K562 treated with DMSO at 1 percent for 12 hours (cell line): ENCODE results near the gene CYP8B1. TPM values are rescaled to one million over a fixed set of nuclear protein-coding genes. Genes with fewer than 3 reads are reported as not detected.

ENCODE experiments used
- total RNA-seq: library from RNA; unstranded; fragments of 300-600 nt; gene quantifications from 2 replicates; pipeline ENCODE4 v1.2.3, GENCODE V29; 2022; ENCODE audit not compliant: insufficient read depth

CYP8B1 gene
- not detected in 2 replicates for total RNA-seq

GRCh38 chr3:42875325-42876151, at the start of gene CYP8B1:
TSS of gene CYP8B1 (minus strand) at chr3:42875879. CDS start at chr3:42875816, 63 bp downstream.

GRCh38 chr3:42906070-42906847, 30.6 kb upstream of the CYP8B1 start, which contains the start of gene ZNF662:
TSS of gene ZNF662 (plus strand) at chr3:42906142. CDS start at chr3:42908115, 1,973 bp downstream.

Other genes starting within 250 kb of the CYP8B1 start
- 1.2 and 1.6 TPM in 2 replicates for gene ZBTB47, start 222.2 kb downstream of the CYP8B1 start, total RNA-seq
- gene KLHL40, start 190.3 kb downstream of the CYP8B1 start, total RNA-seq, result not detected in 2 replicates
- not detected in 2 replicates for gene HHATL, start 173.1 kb downstream of the CYP8B1 start, total RNA-seq
- gene CCDC13, start 102.6 kb downstream of the CYP8B1 start, total RNA-seq, result not detected in 2 replicates
- 108 and 158 TPM in 2 replicates for gene HIGD1A, start 71.4 kb downstream of the CYP8B1 start, total RNA-seq
- gene ACKR2, start 66.4 kb downstream of the CYP8B1 start, total RNA-seq, result 0.48 TPM in 1 of 2 replicates, not detected in the other
- gene ZNF662, start 30.3 kb upstream of the CYP8B1 start, total RNA-seq, result 0.27 and 1.4 TPM in 2 replicates
- 0.38 and 0.51 TPM in 2 replicates for gene GASK1A, start 103.4 kb upstream of the CYP8B1 start, total RNA-seq
- 15.1 and 24.0 TPM in 2 replicates for gene POMGNT2, start 230.2 kb upstream of the CYP8B1 start, total RNA-seq